ENCODE results near the gene KCNK17. TPM values are rescaled to one million over a fixed set of nuclear protein-coding genes. Genes with fewer than 3 reads are reported as not detected.

The KCNK17 gene
- total and polyA plus RNA-seq, 2 of the 8 experiments (the other 6 are each of a cell fraction or from before 2014, with no cell fraction given) = 2.9 to 3.4 TPM

DNA sequence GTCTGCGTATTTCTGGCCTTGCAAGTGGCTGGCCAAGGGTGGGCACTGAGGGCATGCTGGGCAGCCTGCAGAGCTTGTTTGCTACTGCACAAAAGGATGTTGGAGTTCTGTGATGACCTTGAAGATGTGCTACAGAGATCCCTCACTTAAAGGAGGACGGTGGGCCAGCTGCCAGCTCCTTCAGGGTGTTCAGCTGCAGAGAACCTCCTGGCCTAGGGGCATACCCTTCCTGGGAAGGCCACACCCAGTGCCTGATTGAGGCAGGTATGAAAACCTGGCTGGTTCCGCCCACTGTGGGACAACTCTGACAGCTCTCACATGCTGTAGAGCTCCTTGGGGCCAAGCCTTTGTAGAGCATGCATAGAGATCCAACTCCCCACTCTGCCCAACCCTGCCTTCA lies 3.0 kb upstream of the KCNK17 start (continued):
- TF ChIP-seq, protein P1, sequence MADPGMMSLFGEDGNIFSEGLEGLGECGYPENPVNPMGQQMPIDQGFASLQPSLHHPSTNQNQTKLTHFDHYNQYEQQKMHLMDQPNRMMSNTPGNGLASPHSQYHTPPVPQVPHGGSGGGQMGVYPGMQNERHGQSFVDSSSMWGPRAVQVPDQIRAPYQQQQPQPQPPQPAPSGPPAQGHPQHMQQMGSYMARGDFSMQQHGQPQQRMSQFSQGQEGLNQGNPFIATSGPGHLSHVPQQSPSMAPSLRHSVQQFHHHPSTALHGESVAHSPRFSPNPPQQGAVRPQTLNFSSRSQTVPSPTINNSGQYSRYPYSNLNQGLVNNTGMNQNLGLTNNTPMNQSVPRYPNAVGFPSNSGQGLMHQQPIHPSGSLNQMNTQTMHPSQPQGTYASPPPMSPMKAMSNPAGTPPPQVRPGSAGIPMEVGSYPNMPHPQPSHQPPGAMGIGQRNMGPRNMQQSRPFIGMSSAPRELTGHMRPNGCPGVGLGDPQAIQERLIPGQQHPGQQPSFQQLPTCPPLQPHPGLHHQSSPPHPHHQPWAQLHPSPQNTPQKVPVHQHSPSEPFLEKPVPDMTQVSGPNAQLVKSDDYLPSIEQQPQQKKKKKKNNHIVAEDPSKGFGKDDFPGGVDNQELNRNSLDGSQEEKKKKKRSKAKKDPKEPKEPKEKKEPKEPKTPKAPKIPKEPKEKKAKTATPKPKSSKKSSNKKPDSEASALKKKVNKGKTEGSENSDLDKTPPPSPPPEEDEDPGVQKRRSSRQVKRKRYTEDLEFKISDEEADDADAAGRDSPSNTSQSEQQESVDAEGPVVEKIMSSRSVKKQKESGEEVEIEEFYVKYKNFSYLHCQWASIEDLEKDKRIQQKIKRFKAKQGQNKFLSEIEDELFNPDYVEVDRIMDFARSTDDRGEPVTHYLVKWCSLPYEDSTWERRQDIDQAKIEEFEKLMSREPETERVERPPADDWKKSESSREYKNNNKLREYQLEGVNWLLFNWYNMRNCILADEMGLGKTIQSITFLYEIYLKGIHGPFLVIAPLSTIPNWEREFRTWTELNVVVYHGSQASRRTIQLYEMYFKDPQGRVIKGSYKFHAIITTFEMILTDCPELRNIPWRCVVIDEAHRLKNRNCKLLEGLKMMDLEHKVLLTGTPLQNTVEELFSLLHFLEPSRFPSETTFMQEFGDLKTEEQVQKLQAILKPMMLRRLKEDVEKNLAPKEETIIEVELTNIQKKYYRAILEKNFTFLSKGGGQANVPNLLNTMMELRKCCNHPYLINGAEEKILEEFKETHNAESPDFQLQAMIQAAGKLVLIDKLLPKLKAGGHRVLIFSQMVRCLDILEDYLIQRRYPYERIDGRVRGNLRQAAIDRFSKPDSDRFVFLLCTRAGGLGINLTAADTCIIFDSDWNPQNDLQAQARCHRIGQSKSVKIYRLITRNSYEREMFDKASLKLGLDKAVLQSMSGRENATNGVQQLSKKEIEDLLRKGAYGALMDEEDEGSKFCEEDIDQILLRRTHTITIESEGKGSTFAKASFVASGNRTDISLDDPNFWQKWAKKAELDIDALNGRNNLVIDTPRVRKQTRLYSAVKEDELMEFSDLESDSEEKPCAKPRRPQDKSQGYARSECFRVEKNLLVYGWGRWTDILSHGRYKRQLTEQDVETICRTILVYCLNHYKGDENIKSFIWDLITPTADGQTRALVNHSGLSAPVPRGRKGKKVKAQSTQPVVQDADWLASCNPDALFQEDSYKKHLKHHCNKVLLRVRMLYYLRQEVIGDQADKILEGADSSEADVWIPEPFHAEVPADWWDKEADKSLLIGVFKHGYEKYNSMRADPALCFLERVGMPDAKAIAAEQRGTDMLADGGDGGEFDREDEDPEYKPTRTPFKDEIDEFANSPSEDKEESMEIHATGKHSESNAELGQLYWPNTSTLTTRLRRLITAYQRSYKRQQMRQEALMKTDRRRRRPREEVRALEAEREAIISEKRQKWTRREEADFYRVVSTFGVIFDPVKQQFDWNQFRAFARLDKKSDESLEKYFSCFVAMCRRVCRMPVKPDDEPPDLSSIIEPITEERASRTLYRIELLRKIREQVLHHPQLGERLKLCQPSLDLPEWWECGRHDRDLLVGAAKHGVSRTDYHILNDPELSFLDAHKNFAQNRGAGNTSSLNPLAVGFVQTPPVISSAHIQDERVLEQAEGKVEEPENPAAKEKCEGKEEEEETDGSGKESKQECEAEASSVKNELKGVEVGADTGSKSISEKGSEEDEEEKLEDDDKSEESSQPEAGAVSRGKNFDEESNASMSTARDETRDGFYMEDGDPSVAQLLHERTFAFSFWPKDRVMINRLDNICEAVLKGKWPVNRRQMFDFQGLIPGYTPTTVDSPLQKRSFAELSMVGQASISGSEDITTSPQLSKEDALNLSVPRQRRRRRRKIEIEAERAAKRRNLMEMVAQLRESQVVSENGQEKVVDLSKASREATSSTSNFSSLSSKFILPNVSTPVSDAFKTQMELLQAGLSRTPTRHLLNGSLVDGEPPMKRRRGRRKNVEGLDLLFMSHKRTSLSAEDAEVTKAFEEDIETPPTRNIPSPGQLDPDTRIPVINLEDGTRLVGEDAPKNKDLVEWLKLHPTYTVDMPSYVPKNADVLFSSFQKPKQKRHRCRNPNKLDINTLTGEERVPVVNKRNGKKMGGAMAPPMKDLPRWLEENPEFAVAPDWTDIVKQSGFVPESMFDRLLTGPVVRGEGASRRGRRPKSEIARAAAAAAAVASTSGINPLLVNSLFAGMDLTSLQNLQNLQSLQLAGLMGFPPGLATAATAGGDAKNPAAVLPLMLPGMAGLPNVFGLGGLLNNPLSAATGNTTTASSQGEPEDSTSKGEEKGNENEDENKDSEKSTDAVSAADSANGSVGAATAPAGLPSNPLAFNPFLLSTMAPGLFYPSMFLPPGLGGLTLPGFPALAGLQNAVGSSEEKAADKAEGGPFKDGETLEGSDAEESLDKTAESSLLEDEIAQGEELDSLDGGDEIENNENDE (IDR thresholded peaks at IDR 0.05; ENCODE audit: insufficient replicate concordance, low read length) = no peak

Measured in H1 (cell line).